Activated naive CD8-positive, alpha-beta T cell treated with anti-CD3 and anti-CD28 coated beads, Interleukin-2, amount 10 ng/mL, durations not matched to agents 7 days and 5 days (primary cell): ENCODE results near the gene VEGFB. TPM values are rescaled to one million over a fixed set of nuclear protein-coding genes. Genes with fewer than 3 reads are reported as not detected.
A peak's percentile ranks its signal among the peaks of the same experiment; 100 is the strongest.
"Not testable (repeated sequence)": the region's sequence is repeated elsewhere in the genome, so short reads cannot be mapped to it uniquely, and the experiment has no call there.

Source experiments
- ATAC-seq: fragments of 150-1000 bp; cut with Tn5 transposase; one replicate; pipeline ENCODE4 v1.10.0; 2021; ENCODE audit warnings: low read depth, moderate library complexity
- POLR2A ChIA-PET: fragments of 350-600 bp; sonication (Branson Sonifier 250); formaldehyde crosslinking; loops from one replicate; lab custom pipeline; 2021; ENCODE audit warnings: antibody characterized with exemption; lab: Charles Lee
- DNase-seq: peaks from one replicate; pipeline ENCODE4 v3.0.0; 2021
- H3K27ac Mint-ChIP-seq: one replicate; pipeline ENCODE4 v1.8.0; 2022; ENCODE audit warnings: mild to moderate bottlenecking, mixed read lengths
- H3K27me3 Mint-ChIP-seq: one replicate; pipeline ENCODE4 v1.8.0; 2022; ENCODE audit warnings: mild to moderate bottlenecking, moderate library complexity, mixed read lengths
- H3K36me3 Mint-ChIP-seq: one replicate; pipeline ENCODE4 v1.8.0; 2021; ENCODE audit warnings: mild to moderate bottlenecking, mixed read lengths
- H3K4me1 Mint-ChIP-seq: one replicate; pipeline ENCODE4 v1.8.0; 2021; ENCODE audit warnings: mixed read lengths
- H3K4me3 Mint-ChIP-seq: one replicate; pipeline ENCODE4 v1.8.0; 2022; ENCODE audit warnings: mild to moderate bottlenecking, moderate library complexity, mixed read lengths
- H3K9me3 Mint-ChIP-seq: one replicate; pipeline ENCODE4 v1.8.0; 2021; ENCODE audit warnings: mixed read lengths
- total RNA-seq, 2 experiments: library from RNA; stranded (reverse); gene quantifications; one replicate each; pipeline ENCODE4 v1.2.3, GENCODE V29; 2021

The VEGFB gene
- total RNA-seq, 2 experiments from 2014 or later: 93.4 to 98.8 TPM

- H3K4me1 Mint-ChIP-seq: peaks cover 27% of the 10 kb centered on the region
- ATAC-seq (no peak), DNase-seq (no peak)
- H3K4me3 Mint-ChIP-seq: peak overlapping the region; percentile 19
- POLR2A ChIA-PET: interaction anchor here (0.7 to 26.2 kb wide), 5 partner anchors 8 to 30 kb away, joined by 3 to 419 read pairs (median 4); partner anchors contain the start of genes DNAJC4 and FERMT3
- no peaks in the 10 kb centered on the region for H3K27me3 Mint-ChIP-seq
- peaks cover 21% of the 10 kb centered on the region for H3K36me3 Mint-ChIP-seq
- H3K27ac Mint-ChIP-seq: peak overlapping the region; percentile 98
- H3K9me3 Mint-ChIP-seq: no peaks in the 10 kb centered on the region
Measured at GRCh38 chr11:64238999-64239398, 4.6 kb downstream of the VEGFB start.

GRCh38 chr11:64239662-64240434, 5.5 kb downstream of the VEGFB start:
- peak overlapping the region; percentile 96 for H3K4me3 Mint-ChIP-seq
- peak overlapping the region; percentile 98 for H3K27ac Mint-ChIP-seq
- POLR2A ChIA-PET: interaction anchor here (0.8 to 26.2 kb wide), 6 partner anchors 8 to 54 kb away, joined by 3 to 419 read pairs (median 6); partner anchors contain the start of genes FERMT3, GPR137, NUDT22 and STIP1
- no peaks in the 10 kb centered on the region for H3K27me3 Mint-ChIP-seq
- H3K9me3 Mint-ChIP-seq: no peaks in the 10 kb centered on the region
- ATAC-seq: no peak
- no peak for DNase-seq
- peaks cover 21% of the 10 kb centered on the region for H3K36me3 Mint-ChIP-seq
- peaks cover 27% of the 10 kb centered on the region for H3K4me1 Mint-ChIP-seq

DNA sequence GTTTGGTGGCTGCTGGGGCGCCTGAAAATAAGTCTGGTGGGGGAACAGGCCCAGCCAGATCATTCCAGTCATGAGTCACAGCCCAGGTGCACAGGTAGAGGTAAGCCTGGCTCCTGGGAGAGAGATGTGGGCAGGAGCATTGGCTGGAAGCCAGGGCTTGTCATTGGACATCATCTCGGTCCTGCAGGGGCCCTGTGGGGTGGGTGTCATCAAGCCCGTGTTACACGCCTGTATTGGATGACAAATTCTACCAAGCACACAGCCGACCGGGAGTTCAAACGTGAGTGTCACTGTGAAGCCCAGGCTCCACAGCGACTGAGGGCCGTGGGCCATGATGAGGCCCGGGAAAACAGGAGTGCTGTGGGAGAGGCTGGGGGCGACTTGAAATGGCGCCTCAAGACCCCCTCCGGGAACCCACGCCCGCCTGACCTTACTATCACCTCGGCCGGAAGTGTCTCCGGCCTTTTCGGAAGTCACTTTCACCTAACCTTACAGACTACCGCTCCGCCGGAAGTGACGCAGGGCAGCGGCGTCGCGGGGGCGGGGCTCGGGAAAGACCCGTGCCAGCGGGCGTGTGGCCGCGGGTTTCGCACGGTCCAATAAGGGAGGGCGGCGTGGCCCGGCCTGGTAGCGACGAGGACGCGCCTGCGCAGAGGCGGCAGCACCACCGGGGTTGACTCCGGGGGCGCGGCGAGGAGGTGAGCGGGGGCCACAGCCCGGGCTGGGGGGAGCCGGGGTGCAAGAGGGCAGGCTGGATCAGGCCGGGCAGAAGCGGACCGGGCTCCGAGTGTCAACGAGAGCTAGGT, 6.3 kb downstream of the VEGFB start, which contains the start of gene FKBP2:
Gene FKBP2, plus strand, starts transcription at position 661 of the 806 bp plus-strand sequence. CDS start 1,293 bp downstream, outside the sequence.
- Mint-ChIP-seq H3K9me3 (no peaks in the 10 kb centered on the region), H3K27ac (peak within 1 kb of the TSS; percentile 98), H3K27me3 (no peaks in the 10 kb centered on the region), H3K4me1 (peaks cover 24% of the 10 kb centered on the region), H3K4me3 (peak within 1 kb of the TSS; percentile 96), H3K36me3 (peaks cover 18% of the 10 kb centered on the region)
- ATAC-seq (peak; percentile 75), DNase-seq (peak; percentile 99)
- POLR2A ChIA-PET: interaction anchor here (0.7 to 26.2 kb wide), 18 partner anchors 9 to 118 kb away, joined by 3 to 419 read pairs (median 5); partner anchors contain the start of genes BAD, DNAJC4, ESRRA and FERMT3

DNA sequence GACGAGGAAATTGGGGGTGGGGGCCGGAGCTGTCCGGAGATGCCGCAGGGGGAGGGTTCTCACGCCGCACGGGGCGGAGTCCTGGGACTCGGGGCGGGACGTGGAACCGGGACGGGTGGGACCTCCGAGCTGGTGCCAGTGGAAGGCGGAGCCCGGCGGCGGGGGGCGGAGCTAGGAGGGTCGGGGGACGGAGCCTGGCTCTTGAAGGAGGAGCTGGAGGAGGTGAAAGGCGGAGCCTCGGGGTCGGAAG, 6.8 kb downstream of the VEGFB start:
- H3K4me1 Mint-ChIP-seq: peaks cover 24% of the 10 kb centered on the region
- peaks cover 18% of the 10 kb centered on the region for H3K36me3 Mint-ChIP-seq
- no peaks in the 10 kb centered on the region for H3K9me3 Mint-ChIP-seq
- H3K4me3 Mint-ChIP-seq: peak overlapping the region; percentile 96
- peak; percentile 100 for DNase-seq
- POLR2A ChIA-PET: interaction anchor here (0.7 to 7.1 kb wide), 14 partner anchors 9 to 118 kb away, joined by 3 to 106 read pairs (median 5); partner anchors contain the start of genes BAD, DNAJC4, ESRRA and FERMT3
- H3K27ac Mint-ChIP-seq: peak overlapping the region; percentile 98
- peak; percentile 75 for ATAC-seq
- H3K27me3 Mint-ChIP-seq: no peaks in the 10 kb centered on the region

DNA sequence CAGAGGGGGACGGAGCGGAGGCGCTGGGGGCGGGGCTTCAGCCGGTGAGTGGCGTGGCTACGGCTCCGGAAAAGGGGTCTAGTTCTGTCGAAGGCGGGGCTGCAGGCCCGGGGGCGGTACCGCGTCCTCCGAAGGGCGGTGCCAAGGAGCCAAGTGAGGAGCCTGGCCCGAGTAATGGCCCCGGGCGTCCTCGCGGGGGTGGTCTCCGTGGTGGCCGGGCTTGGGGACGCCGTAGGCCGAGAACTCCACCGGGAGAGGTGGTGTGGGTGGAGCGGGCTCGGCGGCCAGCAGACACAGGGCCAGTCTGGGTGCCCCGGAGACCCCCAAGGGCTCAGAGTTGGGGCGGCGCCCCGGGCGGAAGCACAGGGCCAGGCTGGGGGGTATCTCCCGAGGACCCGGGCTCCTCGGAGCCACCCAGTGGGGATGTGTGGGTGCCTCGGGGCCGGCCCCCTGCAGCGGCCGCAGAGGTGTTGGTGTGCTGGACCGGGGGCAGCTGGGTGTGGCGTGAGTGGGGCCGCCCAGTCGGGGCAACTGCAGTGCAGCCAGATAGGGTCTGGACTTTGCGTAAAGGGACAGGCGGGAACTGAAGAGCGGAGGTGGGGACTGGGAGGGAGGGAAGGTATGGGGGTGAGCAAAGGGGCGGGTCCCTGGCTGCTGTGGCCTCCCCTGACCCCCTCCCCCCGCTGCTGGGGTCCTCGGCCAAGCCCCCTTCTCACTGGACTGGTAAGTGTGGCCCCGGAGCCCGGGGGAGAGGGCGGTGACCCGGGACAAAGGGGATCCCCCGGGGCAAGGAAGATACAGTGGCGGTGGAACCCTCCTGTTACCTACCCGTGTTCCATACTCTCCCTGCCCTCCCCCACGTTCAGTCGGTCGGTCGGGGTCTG, 7.3 kb downstream of the VEGFB start:
- peaks cover 24% of the 10 kb centered on the region for H3K4me1 Mint-ChIP-seq
- H3K4me3 Mint-ChIP-seq: peak overlapping the region; percentile 96
- H3K27ac Mint-ChIP-seq: peak overlapping the region; percentile 98
- POLR2A ChIA-PET: interaction anchor here (0.7 to 7.1 kb wide), 15 partner anchors 9 to 117 kb away, joined by 3 to 106 read pairs (median 5); partner anchors contain the start of genes BAD, DNAJC4, ESRRA and FERMT3
- ATAC-seq: peak; percentile 66
- DNase-seq: no peak
- no peaks in the 10 kb centered on the region for H3K9me3 Mint-ChIP-seq
- no peaks in the 10 kb centered on the region for H3K27me3 Mint-ChIP-seq
- peaks cover 18% of the 10 kb centered on the region for H3K36me3 Mint-ChIP-seq

DNA sequence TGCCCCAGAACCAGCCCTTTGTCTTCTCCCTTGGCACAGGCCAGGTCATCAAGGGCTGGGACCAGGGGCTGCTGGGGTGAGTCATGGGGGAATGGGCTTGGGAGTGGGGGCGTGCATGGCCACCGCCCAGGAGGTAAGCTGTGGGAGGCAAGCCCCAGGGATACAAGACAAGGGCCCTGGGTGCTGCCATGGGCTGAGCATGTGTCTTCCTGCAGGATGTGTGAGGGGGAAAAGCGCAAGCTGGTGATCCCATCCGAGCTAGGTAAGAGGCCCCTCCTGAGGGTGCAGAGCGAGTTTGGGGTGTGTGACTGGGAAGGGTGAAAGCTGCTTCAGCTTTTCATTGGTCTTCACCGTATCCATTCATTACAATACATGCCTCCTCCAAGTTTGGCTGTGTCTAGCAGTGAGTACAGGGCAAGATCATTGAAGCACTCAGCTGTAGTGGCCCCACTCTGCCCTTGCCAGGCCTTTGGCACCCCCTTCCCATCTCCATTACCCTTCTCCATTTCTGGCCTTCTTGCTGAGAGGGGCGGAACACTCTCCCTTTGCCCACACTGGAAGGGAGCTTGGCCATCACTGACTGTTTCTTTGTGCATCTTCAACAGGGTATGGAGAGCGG, 9.0 kb downstream of the VEGFB start:
- POLR2A ChIA-PET: interaction anchor here (0.6 to 7.1 kb wide), 8 partner anchors 11 to 61 kb away, joined by 3 to 106 read pairs (median 11); partner anchors contain the start of genes ESRRA, FERMT3, NUDT22 and TRPT1
- peak overlapping the region; percentile 96 for H3K4me3 Mint-ChIP-seq
- H3K9me3 Mint-ChIP-seq: no peaks in the 10 kb centered on the region
- peak overlapping the region; percentile 81 for H3K27ac Mint-ChIP-seq
- H3K4me1 Mint-ChIP-seq: peaks cover 27% of the 10 kb centered on the region
- DNase-seq: no peak
- no peaks in the 10 kb centered on the region for H3K27me3 Mint-ChIP-seq
- H3K36me3 Mint-ChIP-seq: peaks cover 12% of the 10 kb centered on the region
- ATAC-seq: no peak

DNA sequence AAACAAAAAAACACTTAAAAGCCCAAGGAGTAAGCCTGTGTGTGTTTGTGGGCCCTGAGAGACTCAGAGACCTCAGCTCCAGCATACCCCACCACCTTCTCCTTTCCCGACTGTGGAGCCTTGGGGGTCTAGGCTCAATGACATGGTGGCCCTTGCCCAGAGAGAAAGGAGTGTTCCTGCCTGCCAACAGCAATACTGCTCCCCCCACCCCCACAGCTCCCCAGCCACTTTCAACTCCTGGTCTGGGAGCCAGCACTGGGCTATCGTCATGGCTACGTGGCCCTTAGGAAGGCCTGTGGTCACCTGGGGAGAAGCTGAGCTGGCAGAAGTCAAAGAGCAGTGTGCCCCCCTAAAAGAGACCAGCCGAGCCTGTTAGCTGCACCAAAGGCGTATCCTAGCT, 9.7 kb downstream of the VEGFB start:
- Mint-ChIP-seq H3K27ac (peak overlapping the region; percentile 34), H3K4me3 (peak overlapping the region; percentile 5), H3K9me3 (no peaks in the 10 kb centered on the region), H3K36me3 (peaks cover 8% of the 10 kb centered on the region), H3K4me1 (peaks cover 27% of the 10 kb centered on the region), H3K27me3 (no peaks in the 10 kb centered on the region)
- POLR2A ChIA-PET: interaction anchor here (0.6 to 7.1 kb wide), 8 partner anchors 11 to 60 kb away, joined by 3 to 106 read pairs (median 14); partner anchors contain the start of genes BAD, ESRRA, FERMT3 and GPR137
- ATAC-seq (no peak), DNase-seq (no peak)

DNA sequence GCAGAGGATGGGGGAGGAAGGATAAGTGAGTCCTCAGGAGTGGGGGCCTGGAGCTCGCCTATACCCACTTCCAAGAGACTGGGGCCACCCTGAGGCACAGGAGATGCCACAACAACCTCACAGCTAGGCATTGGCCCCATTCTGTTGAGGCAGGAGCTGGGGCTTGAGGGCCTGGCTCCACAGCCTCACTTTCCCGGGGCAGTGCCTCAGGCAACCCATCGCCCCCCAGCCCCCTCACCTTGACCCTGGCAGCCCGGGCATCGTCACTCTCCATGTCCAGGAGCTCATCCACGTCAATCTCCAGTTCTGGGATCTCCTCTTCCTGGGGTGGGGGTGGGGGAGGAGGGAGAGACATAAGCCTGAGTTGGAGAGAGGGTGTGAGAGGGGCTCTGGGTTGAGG, 10.6 kb downstream of the VEGFB start:
- peaks cover 7% of the 10 kb centered on the region for H3K36me3 Mint-ChIP-seq
- peaks cover under 1% of the 10 kb centered on the region for H3K27me3 Mint-ChIP-seq
- peak overlapping the region; percentile 90 for H3K27ac Mint-ChIP-seq
- DNase-seq (no peak), ATAC-seq (no peak)
- H3K9me3 Mint-ChIP-seq: no peaks in the 10 kb centered on the region
- H3K4me3 Mint-ChIP-seq: peak overlapping the region; percentile 93
- peaks cover 22% of the 10 kb centered on the region for H3K4me1 Mint-ChIP-seq
- POLR2A ChIA-PET: interaction anchor here (0.6 to 7.1 kb wide), 15 partner anchors 10 to 1404 kb away, joined by 3 to 106 read pairs (median 11); partner anchors contain the start of genes BAD, CCDC88B, DNAJC4 and ESRRA

GRCh38 chr11:64245401-64245796, 11.0 kb downstream of the VEGFB start:
- no peak for DNase-seq
- POLR2A ChIA-PET: interaction anchor here (0.7 to 7.1 kb wide), 14 partner anchors 9 to 1404 kb away, joined by 3 to 106 read pairs (median 11); partner anchors contain the start of genes BAD, CCDC88B, DNAJC4 and ESRRA
- H3K9me3 Mint-ChIP-seq: no peaks in the 10 kb centered on the region
- peak overlapping the region; percentile 90 for H3K27ac Mint-ChIP-seq
- H3K36me3 Mint-ChIP-seq: peaks cover 5% of the 10 kb centered on the region
- H3K4me1 Mint-ChIP-seq: peaks cover 18% of the 10 kb centered on the region
- peak overlapping the region; percentile 93 for H3K4me3 Mint-ChIP-seq
- peaks cover 2% of the 10 kb centered on the region for H3K27me3 Mint-ChIP-seq
- no peak for ATAC-seq

- Mint-ChIP-seq H3K27ac (peak overlapping the region; percentile 90), H3K36me3 (peaks cover 5% of the 10 kb centered on the region), H3K9me3 (no peaks in the 10 kb centered on the region), H3K4me3 (peak overlapping the region; percentile 93), H3K27me3 (peaks cover 2% of the 10 kb centered on the region), H3K4me1 (peaks cover 21% of the 10 kb centered on the region)
- POLR2A ChIA-PET: interaction anchor here (0.8 to 7.1 kb wide), 16 partner anchors 11 to 1405 kb away, joined by 3 to 106 read pairs (median 9); partner anchors contain the start of genes BAD, CCDC88B, DNAJC4 and ESRRA
- ATAC-seq (no peak), DNase-seq (peak; percentile 66)
Measured at GRCh38 chr11:64245797-64246620, 11.6 kb downstream of the VEGFB start.

- peaks cover 20% of the 10 kb centered on the region for H3K4me1 Mint-ChIP-seq
- not testable (repeated sequence) for DNase-seq, H3K36me3 Mint-ChIP-seq, H3K9me3 Mint-ChIP-seq, H3K27me3 Mint-ChIP-seq
- peak overlapping the region; percentile 84 for H3K4me3 Mint-ChIP-seq
- peak overlapping the region; percentile 67 for H3K27ac Mint-ChIP-seq
- POLR2A ChIA-PET: interaction anchor here (1.0 to 7.1 kb wide), 11 partner anchors 14 to 93 kb away, joined by 3 to 106 read pairs (median 14); partner anchors contain the start of genes BAD, CCDC88B, DNAJC4 and ESRRA
- ATAC-seq: peak; percentile 19
Measured at GRCh38 chr11:64246621-64246870, 12.2 kb downstream of the VEGFB start.
